ENCODE data around the gene VWA5A. TPM values are rescaled to one million over a fixed set of nuclear protein-coding genes. Genes with fewer than 3 reads are reported as not detected.

VWA5A gene, protein sequence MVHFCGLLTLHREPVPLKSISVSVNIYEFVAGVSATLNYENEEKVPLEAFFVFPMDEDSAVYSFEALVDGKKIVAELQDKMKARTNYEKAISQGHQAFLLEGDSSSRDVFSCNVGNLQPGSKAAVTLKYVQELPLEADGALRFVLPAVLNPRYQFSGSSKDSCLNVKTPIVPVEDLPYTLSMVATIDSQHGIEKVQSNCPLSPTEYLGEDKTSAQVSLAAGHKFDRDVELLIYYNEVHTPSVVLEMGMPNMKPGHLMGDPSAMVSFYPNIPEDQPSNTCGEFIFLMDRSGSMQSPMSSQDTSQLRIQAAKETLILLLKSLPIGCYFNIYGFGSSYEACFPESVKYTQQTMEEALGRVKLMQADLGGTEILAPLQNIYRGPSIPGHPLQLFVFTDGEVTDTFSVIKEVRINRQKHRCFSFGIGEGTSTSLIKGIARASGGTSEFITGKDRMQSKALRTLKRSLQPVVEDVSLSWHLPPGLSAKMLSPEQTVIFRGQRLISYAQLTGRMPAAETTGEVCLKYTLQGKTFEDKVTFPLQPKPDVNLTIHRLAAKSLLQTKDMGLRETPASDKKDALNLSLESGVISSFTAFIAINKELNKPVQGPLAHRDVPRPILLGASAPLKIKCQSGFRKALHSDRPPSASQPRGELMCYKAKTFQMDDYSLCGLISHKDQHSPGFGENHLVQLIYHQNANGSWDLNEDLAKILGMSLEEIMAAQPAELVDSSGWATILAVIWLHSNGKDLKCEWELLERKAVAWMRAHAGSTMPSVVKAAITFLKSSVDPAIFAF
- 5.7 and 6.1 TPM in 2 replicates for total RNA-seq (2012; rRNA removed)

DNA sequence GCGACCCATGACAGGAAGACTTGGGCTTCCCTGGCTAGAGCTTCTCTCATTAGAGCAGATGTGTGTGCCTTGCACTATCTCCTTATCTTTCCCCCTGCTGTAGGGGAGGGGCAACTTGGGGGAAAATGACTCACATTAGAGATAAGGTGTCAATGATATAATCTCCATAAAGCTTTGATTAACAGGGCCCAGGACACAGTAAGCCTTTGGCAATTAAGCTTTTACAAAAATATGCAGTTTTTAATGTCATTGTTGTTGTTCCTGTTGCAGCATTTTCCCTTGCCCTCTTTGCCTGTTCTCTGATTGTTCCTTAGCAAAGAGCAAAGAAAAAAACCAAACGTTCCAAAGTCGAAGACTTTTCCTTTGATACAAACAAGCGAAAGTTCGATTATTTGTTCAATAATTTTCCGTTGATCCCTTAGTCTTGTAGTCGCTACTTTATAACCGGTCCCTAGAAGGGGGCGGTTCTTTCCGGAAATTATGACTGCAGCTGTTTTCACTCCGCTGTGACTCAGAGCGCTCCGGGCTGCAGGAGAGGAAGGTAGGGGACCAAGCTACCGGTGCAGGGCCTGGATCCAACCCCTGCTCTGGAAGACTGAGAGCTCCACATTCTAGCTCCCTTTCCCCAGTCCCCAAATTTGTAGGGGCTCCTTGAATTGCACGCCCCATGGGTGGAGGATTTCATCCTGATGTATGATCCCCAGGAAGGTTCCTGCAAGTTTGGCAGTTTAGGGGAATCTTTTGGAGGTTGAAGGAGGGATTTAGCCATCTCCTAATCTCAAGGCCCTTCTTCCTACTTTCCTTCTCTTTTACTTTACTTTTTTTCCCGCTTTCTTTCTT is at the start of gene VWA5A:
VWA5A (plus strand) TSS at position 509 of the 840 bp plus-strand sequence. CDS start 2,062 bp downstream, outside the sequence.
- peaks cover 14% of the 10 kb centered on the region for H3K4me1 ChIP-seq (ENCODE audit: control insufficient read depth, insufficient read depth, low read length)
- peak within 1 kb of the TSS; percentile 89 for H3K4me2 ChIP-seq (ENCODE audit: low read length)
- H3K27me3 ChIP-seq (ENCODE audit: control insufficient read depth, insufficient read depth, low read length) = no peaks in the 10 kb centered on the region
- peak within 1 kb of the TSS; percentile 70 for H3K9ac ChIP-seq (ENCODE audit: low read depth, low read length)
- no peaks in the 10 kb centered on the region for H3K9me3 ChIP-seq (replicated peaks; ENCODE audit: low read length)
- H3K4me3 ChIP-seq (ENCODE audit: low read length) = peak within 1 kb of the TSS; percentile 76
- peaks cover 17% of the 10 kb centered on the region for H3K36me3 ChIP-seq (ENCODE audit: insufficient read depth, low read length)

DNA sequence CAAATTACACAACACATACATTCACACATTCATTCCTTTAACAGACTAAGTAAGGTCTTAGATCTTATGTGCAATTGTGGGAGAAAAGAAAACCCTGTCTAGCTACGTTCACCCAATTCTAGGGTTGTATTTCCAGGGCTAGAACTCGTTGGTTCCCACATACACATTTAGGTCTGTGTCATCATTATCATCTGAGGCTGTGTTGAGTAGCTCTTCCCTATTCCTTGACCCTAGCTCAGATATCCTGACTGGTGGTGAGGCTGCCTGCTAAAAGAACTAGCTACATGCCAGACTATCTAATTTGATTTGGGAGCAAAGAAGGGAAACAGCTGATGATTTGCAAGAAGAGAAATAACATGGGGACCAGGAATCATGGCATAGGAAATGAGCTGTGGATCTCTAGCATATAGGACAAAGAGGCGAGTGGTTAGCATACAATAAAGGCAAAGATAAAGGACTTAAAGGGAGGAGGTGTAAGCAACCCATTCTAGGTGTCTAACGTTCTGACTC is 46.6 kb upstream of the VWA5A start:
- no peaks in the 10 kb centered on the region for H3K9me3 ChIP-seq (replicated peaks; ENCODE audit: low read length)

DNA sequence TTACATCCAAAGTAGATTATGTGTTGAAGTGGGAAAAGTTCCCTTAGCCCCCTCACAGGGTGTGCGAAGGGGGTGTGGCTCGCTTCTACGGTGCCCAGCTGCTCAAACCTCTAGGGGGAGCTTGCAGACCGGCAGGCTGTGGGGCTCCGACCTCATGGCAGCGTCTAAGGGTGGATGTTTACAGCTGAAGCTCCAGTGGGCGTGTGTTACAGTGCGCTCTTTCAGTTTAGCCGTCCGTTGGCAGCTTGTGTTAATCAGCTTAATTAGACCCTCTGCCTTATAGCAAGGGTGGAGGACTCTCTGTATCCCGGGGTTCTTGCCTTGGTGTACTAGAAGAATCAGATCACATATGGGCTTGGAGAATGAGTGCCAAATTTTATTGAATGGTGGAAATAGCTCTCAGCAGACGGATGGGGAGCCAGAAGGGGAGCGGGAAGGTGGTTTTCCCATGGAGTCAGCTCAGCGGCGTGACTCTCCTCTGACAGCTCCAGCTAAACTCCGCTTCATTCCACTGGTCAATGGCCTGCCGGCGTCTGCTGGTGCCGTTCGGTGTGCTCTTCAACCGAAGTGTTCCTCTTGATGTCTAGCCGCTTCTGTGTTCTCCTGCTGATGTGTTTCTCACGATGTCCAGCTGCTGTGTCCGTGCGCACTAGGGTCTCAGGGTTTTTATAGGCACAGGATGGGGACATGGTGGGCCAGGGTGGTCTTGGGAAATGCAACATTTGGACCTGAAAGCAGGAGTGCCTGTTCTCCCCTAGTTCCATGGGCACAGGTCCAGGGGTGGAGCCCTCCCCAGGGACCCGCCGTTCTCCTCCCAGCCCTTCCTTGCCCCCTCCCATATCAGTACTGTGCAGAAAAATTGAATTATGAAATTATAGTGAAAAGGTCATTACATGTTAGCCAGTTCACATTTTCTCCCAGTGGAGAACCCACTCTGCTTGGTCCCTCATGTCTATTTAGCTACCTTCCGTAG is 45.5 kb upstream of the VWA5A start:
- Histone ChIP-seq H3K4me3 (ENCODE audit: low read length) (peak overlapping the region; percentile 68), H3K36me3 (ENCODE audit: insufficient read depth, low read length) (no peaks in the 10 kb centered on the region), H3K27me3 (ENCODE audit: control insufficient read depth, insufficient read depth, low read length) (peaks cover 22% of the 10 kb centered on the region), H3K9ac (ENCODE audit: low read depth, low read length) (peak overlapping the region; percentile 24), H3K9me3 (replicated peaks; ENCODE audit: low read length) (no peaks in the 10 kb centered on the region), H3K4me1 (ENCODE audit: control insufficient read depth, insufficient read depth, low read length) (no peaks in the 10 kb centered on the region), H3K4me2 (ENCODE audit: low read length) (peak overlapping the region; percentile 86)

More for the DNA sequence above, 46.6 kb upstream of the VWA5A start:
- Histone ChIP-seq H3K4me3 (ENCODE audit: low read length) (no peak overlapping the region), H3K27me3 (ENCODE audit: control insufficient read depth, insufficient read depth, low read length) (peaks cover 26% of the 10 kb centered on the region), H3K4me2 (ENCODE audit: low read length) (no peak overlapping the region), H3K9ac (ENCODE audit: low read depth, low read length) (no peak overlapping the region), H3K4me1 (ENCODE audit: control insufficient read depth, insufficient read depth, low read length) (no peaks in the 10 kb centered on the region), H3K36me3 (ENCODE audit: insufficient read depth, low read length) (no peaks in the 10 kb centered on the region)

DNA sequence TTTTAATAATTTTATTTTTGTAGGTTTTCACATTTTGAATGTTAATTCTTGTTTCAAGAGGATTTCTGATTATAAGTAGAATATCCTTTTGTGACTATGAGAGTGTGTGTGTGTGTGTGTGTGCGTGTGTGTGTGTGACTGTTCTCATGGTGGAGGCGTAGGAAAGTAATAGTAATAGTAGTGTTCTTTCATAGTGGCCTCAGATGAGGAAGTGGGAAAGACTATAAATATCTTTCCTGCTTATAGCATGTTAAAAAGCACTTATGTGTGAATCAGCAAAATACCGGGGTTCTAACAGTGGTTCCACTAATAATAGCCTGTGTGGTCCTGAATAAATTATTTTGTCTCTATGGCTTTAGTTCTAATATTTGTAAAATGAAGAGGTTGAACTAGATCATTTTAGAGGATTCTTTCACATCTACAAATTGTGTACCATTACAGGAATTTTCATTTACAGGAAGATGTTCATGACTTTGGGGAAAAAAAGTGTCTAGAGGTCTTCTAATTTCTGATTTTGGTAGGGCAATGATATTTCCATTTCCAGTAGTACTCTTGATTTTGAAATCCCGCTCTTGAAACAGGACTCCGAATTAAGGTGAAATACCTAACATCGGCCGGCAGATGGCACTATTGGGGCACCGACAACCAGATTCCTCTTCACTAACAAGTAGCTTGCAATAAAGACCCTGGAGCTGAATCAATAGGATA is 44.2 kb upstream of the VWA5A start:
- H3K36me3 ChIP-seq (ENCODE audit: insufficient read depth, low read length) = no peaks in the 10 kb centered on the region

DNA sequence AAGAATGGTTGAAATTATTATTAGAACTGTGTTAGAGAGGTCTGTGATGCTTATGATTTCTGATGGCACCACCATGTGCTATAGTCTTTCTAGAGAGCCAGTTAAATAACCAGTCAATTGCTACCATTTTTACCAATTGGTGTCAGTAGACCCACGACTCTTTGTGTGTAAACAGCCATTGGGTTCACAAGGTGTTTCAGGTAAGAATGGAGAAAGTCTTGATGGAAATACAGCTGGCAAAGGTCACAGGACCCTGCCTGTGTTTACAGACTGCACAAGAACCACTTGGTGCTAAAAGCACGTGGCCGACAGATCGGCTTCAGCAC is 43.7 kb upstream of the VWA5A start:
- peaks cover 15% of the 10 kb centered on the region for H3K27me3 ChIP-seq (ENCODE audit: control insufficient read depth, insufficient read depth, low read length)
- no peak overlapping the region for H3K4me2 ChIP-seq (ENCODE audit: low read length)
- H3K9ac ChIP-seq (ENCODE audit: low read depth, low read length) = no peak overlapping the region
- no peak overlapping the region for H3K4me3 ChIP-seq (ENCODE audit: low read length)
- H3K36me3 ChIP-seq (ENCODE audit: insufficient read depth, low read length) = no peaks in the 10 kb centered on the region
- peaks cover 10% of the 10 kb centered on the region for H3K4me1 ChIP-seq (ENCODE audit: control insufficient read depth, insufficient read depth, low read length)
- no peaks in the 10 kb centered on the region for H3K9me3 ChIP-seq (replicated peaks; ENCODE audit: low read length)

More for the DNA sequence above, 44.2 kb upstream of the VWA5A start:
- Histone ChIP-seq H3K9me3 (replicated peaks; ENCODE audit: low read length) (no peaks in the 10 kb centered on the region), H3K4me1 (ENCODE audit: control insufficient read depth, insufficient read depth, low read length) (peaks cover 8% of the 10 kb centered on the region), H3K27me3 (ENCODE audit: control insufficient read depth, insufficient read depth, low read length) (peaks cover 20% of the 10 kb centered on the region), H3K4me3 (ENCODE audit: low read length) (no peak overlapping the region), H3K9ac (ENCODE audit: low read depth, low read length) (no peak overlapping the region), H3K4me2 (ENCODE audit: low read length) (no peak overlapping the region)

DNA sequence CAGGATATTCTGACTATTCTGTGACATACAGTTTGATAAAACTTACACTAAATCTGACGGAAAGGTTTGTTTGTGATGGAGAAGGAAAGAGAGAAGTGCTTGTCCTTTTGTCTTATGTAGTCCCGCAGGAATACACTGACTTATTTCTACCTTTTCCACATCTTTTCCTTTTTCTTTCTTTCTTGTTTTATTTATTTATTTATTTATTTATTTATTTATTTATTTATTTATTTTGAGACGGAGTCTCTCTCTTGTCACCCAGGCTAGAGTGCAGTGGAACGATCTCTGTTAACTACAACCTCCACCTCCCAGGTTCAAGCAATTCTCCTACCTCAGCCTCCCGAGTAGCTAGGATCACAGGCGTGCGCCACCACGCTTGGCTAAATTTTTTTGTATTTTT is 43.1 kb upstream of the VWA5A start:
- Histone ChIP-seq H3K9ac (ENCODE audit: low read depth, low read length) (no peak overlapping the region), H3K4me1 (ENCODE audit: control insufficient read depth, insufficient read depth, low read length) (peaks cover 10% of the 10 kb centered on the region), H3K36me3 (ENCODE audit: insufficient read depth, low read length) (no peaks in the 10 kb centered on the region), H3K9me3 (replicated peaks; ENCODE audit: low read length) (no peaks in the 10 kb centered on the region), H3K4me3 (ENCODE audit: low read length) (no peak overlapping the region), H3K27me3 (ENCODE audit: control insufficient read depth, insufficient read depth, low read length) (peaks cover 13% of the 10 kb centered on the region), H3K4me2 (ENCODE audit: low read length) (no peak overlapping the region)

DNA sequence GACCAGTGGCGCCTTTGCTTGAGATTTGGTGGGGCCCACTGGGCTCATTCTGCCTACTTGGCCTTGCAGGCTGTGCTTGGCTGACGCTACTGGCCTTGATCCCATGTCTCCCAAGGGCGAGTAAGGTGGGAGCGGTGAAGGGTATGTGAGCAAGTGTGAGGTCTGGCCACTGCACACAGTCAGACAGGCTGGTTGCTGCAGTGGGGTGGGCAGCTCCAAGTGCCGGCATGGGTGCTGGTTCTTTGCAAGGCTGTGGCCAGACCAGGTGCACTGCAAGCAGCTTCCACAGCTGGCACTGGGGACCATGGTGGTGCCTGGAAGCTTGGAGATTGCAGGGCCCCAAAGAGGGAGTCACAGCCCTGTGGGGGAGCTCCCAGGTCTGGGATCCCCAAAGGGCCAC is 40.7 kb upstream of the VWA5A start:
- H3K4me1 ChIP-seq (ENCODE audit: control insufficient read depth, insufficient read depth, low read length) = peaks cover 10% of the 10 kb centered on the region
- no peak overlapping the region for H3K4me2 ChIP-seq (ENCODE audit: low read length)
- H3K4me3 ChIP-seq (ENCODE audit: low read length) = no peak overlapping the region
- no peaks in the 10 kb centered on the region for H3K36me3 ChIP-seq (ENCODE audit: insufficient read depth, low read length)
- no peaks in the 10 kb centered on the region for H3K9me3 ChIP-seq (replicated peaks; ENCODE audit: low read length)
- H3K27me3 ChIP-seq (ENCODE audit: control insufficient read depth, insufficient read depth, low read length) = no peaks in the 10 kb centered on the region
- no peak overlapping the region for H3K9ac ChIP-seq (ENCODE audit: low read depth, low read length)

DNA sequence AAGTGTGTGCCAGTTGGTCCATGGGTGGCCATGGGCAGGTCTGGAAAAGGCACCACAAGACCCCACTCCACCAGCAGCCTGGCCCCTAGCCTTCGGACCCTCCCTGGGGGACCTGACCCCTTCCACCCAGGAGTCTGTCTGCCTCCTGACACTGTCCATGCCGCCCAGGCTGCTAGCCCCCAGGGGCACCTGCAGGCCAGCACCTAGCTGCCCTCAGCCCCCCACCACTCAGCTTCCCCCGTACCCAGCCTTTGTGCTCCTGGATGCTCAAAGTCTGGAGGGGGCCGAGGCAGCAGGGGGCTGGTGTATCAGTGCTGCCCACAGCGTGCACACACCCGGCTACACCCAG is 39.8 kb upstream of the VWA5A start:
- Histone ChIP-seq H3K4me1 (ENCODE audit: control insufficient read depth, insufficient read depth, low read length) (peaks cover 10% of the 10 kb centered on the region), H3K36me3 (ENCODE audit: insufficient read depth, low read length) (no peaks in the 10 kb centered on the region), H3K27me3 (ENCODE audit: control insufficient read depth, insufficient read depth, low read length) (no peaks in the 10 kb centered on the region), H3K4me2 (ENCODE audit: low read length) (peak overlapping the region; percentile 90), H3K9ac (ENCODE audit: low read depth, low read length) (peak overlapping the region; percentile 53), H3K4me3 (ENCODE audit: low read length) (peak overlapping the region; percentile 87), H3K9me3 (replicated peaks; ENCODE audit: low read length) (no peaks in the 10 kb centered on the region)

DNA sequence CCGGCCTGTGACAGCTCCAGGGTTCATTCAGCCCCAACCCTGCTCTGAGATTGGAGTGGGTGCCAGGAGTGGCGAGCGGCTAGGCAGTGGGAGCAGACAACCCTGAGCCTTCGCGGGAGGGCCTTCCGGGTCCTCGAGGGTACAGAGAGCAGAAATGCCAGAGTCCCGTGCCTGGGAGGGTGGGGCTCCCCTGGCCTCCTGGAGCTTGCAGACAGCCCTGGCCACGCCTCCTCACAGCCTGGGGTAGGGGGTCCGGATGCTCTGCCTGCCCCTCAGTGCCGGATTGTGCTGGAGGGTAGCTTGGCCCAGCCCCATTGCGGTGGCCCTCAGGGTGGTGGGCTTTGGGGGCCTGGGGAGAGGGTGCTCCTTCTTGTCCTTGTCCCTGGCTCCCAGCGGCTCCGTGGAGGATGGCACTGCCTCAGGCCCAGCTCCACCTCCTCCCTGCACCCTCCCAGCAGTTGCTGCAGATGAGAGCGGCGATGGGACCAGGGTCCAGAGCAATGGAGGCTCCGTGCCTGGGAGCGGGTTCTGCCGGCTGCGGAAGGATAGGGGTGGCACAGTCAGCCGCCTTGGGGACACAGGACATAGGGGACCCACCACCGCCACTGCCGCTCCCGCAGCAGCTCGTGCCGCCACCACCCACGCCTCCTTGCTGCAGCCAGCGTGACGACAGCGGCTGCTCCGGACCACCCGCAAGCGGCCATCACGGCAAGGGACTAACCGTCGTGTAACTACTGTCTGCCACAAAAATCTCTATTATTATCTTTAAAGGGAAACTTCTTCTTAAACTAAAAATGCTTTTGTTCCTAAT is 39.2 kb upstream of the VWA5A start:
- no peaks in the 10 kb centered on the region for H3K9me3 ChIP-seq (replicated peaks; ENCODE audit: low read length)
- H3K4me1 ChIP-seq (ENCODE audit: control insufficient read depth, insufficient read depth, low read length) = peaks cover 10% of the 10 kb centered on the region
- H3K4me3 ChIP-seq (ENCODE audit: low read length) = peak overlapping the region; percentile 87
- peak overlapping the region; percentile 90 for H3K4me2 ChIP-seq (ENCODE audit: low read length)
- peak overlapping the region; percentile 53 for H3K9ac ChIP-seq (ENCODE audit: low read depth, low read length)
- no peaks in the 10 kb centered on the region for H3K27me3 ChIP-seq (ENCODE audit: control insufficient read depth, insufficient read depth, low read length)
- no peaks in the 10 kb centered on the region for H3K36me3 ChIP-seq (ENCODE audit: insufficient read depth, low read length)
